ENCODE results near the gene MGAT3. TPM values are rescaled to one million over a fixed set of nuclear protein-coding genes. Genes with fewer than 3 reads are reported as not detected.
A peak's percentile ranks its signal among the peaks of the same experiment; 100 is the strongest.

Gene MGAT3
- total RNA-seq, 1 donor from 2014 or later: 1.2 TPM

DNA sequence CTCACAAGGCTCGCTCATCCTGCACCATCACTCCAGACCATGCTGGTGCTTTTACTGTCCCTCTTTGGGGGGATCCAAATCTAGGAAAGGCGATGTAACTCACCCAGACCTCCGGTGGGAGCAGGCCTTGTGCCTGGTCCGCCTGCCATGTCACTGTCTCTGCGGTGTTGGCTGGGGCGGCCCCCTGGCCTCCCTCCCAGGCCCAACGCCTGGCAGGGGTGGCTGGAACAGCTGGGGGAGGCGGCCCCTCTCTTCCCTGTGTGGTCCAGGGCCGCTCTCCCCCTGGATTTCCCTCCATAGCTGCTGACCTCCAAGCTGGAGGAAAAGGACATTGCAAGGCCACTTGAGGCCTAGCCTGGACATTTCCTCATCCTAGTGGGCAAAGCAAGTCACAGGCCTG, 11.1 kb upstream of the MGAT3 start:
- peaks cover 20% of the 10 kb centered on the region for H3K4me1 Mint-ChIP-seq (ENCODE audit: low read depth)
- H3K27me3 Mint-ChIP-seq (ENCODE audit: insufficient read depth): peaks cover 4% of the 10 kb centered on the region
- no peak for DNase-seq (ENCODE audit: low spot score)
- no peaks in the 10 kb centered on the region for H3K9me3 Mint-ChIP-seq
- intact Hi-C loops (cut with micrococcal nuclease): no loop called here
- H3K36me3 Mint-ChIP-seq (ENCODE audit: low read depth): no peaks in the 10 kb centered on the region
- no peak overlapping the region for H3K27ac Mint-ChIP-seq
- no peak overlapping the region for H3K4me3 Mint-ChIP-seq

GRCh38 chr22:39446239-39446721, 10.5 kb upstream of the MGAT3 start:
- Mint-ChIP-seq H3K9me3 (no peaks in the 10 kb centered on the region), H3K4me1 (ENCODE audit: low read depth) (peaks cover 25% of the 10 kb centered on the region), H3K27ac (peak overlapping the region; percentile 36), H3K36me3 (ENCODE audit: low read depth) (no peaks in the 10 kb centered on the region), H3K27me3 (ENCODE audit: insufficient read depth) (peaks cover under 1% of the 10 kb centered on the region), H3K4me3 (no peak overlapping the region)
- intact Hi-C loops (cut with micrococcal nuclease): no loop called here
- DNase-seq (ENCODE audit: low spot score): no peak

DNA sequence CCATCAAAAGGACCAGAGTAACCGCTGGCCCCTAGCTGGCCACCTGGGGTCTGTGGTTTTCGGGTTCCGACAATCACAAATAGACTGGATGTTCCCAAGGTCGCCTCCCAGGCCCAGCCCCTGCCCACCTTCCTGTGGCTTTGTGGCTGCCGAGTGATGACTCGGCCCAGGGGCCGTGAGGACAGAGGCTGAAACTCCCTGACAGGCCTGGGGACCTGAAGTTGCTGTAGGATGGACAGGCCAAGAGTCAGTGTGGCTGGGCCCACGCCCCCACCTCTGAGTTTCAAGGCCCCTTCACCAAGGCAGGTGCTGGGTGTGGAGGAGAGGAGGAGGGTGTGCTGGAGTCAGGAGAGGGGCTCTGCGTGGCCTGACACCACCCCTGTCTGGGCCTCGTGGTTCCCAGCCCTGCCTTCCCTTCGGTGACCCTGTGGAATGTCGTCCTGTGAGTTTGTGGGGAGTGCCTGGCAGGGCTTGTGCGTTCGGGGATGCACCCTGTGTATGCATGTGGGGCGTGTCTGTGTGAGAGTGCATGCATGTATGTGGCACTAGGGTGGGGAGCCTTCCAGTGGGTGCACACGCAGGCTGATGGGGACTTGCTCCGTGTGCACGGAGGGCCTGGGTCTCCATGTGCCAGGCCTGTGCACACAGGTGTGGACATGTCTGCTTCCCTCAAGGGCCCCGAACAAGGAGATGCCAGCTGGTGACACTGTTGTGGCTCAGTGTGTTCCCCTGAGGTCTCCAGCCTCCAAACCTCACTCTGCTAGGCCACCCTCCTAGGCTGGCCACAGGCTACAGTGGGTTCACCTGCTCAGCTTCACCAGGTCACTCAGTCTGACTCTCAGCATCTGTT, 8.4 kb upstream of the MGAT3 start:
- Mint-ChIP-seq H3K27me3 (ENCODE audit: insufficient read depth) (peaks cover 6% of the 10 kb centered on the region), H3K4me3 (no peak overlapping the region), H3K27ac (no peak overlapping the region), H3K4me1 (ENCODE audit: low read depth) (peaks cover 25% of the 10 kb centered on the region), H3K36me3 (ENCODE audit: low read depth) (no peaks in the 10 kb centered on the region), H3K9me3 (no peaks in the 10 kb centered on the region)
- intact Hi-C loops (cut with micrococcal nuclease): no loop called here
- DNase-seq (ENCODE audit: low spot score): no peak

- DNase-seq (ENCODE audit: low spot score): no peak
- Mint-ChIP-seq H3K9me3 (no peaks in the 10 kb centered on the region), H3K36me3 (ENCODE audit: low read depth) (no peaks in the 10 kb centered on the region), H3K27me3 (ENCODE audit: insufficient read depth) (peaks cover 10% of the 10 kb centered on the region), H3K27ac (no peak overlapping the region), H3K4me1 (ENCODE audit: low read depth) (peaks cover 25% of the 10 kb centered on the region), H3K4me3 (no peak overlapping the region)
- intact Hi-C loops (cut with micrococcal nuclease): no loop called here
Observed at GRCh38 chr22:39449708-39450107, 7.1 kb upstream of the MGAT3 start.

DNA sequence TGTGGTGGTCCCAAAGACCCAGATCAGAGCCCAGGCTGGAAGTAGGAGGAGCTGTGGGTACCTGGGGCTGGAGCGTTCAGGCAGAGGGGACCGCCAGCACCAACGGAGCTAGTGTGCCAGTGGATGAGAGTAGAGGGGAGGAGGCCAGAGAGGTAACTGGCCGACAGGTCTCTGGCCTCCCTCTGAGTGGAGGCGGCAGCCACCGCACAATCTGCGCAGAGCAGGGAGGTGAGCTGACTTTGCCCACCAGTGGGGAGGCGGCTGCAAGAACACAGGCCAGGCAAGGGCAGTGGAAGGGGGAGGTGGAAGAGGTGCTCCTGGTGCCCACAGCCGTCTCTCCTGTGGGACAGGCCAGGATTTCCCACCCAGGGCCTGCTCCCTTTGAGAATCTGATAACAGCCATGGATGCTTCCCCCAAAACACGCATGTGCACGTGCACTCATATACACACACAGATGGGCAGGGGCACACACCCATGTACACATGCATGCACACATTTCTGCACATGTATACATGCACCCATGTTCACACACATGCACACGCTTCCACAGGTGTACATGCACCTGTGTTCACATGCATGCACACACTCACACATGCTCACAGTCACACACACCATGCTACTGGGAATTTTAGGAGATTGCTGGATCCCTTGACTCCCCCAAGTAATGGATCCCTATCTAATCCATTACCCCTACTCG, 6.4 kb upstream of the MGAT3 start:
- no peak for DNase-seq (ENCODE audit: low spot score)
- Mint-ChIP-seq H3K27ac (no peak overlapping the region), H3K27me3 (ENCODE audit: insufficient read depth) (peaks cover 15% of the 10 kb centered on the region), H3K4me3 (no peak overlapping the region), H3K9me3 (no peaks in the 10 kb centered on the region), H3K4me1 (ENCODE audit: low read depth) (peaks cover 25% of the 10 kb centered on the region), H3K36me3 (ENCODE audit: low read depth) (no peaks in the 10 kb centered on the region)
- intact Hi-C loops (cut with micrococcal nuclease): no loop called here

DNA sequence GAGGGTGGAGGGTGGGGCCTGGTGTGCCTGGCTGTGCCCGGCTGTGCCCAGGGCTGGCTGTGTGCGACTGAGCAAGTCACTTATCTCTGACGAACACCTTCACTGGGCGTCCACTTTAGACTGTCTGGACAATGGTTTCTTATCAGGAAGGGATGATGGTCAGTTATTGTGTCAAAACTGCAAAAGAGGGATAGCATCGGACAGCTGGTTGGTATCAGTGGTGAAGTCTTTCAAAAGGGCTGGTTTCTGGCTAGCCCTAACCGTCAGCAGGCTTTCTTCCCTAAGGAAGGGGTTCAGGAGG, 4.1 kb upstream of the MGAT3 start:
- Mint-ChIP-seq H3K9me3 (no peaks in the 10 kb centered on the region), H3K27me3 (ENCODE audit: insufficient read depth) (peaks cover 27% of the 10 kb centered on the region), H3K4me3 (no peak overlapping the region)

GRCh38 chr22:39453765-39454378, 2.9 kb upstream of the MGAT3 start:
- intact Hi-C loops (cut with micrococcal nuclease): no loop called here
- H3K4me3 Mint-ChIP-seq: no peak overlapping the region
- H3K9me3 Mint-ChIP-seq: no peaks in the 10 kb centered on the region
- H3K36me3 Mint-ChIP-seq (ENCODE audit: low read depth): no peaks in the 10 kb centered on the region
- H3K27ac Mint-ChIP-seq: no peak overlapping the region
- DNase-seq (ENCODE audit: low spot score): no peak
- peaks cover 15% of the 10 kb centered on the region for H3K4me1 Mint-ChIP-seq (ENCODE audit: low read depth)
- H3K27me3 Mint-ChIP-seq (ENCODE audit: insufficient read depth): peaks cover 37% of the 10 kb centered on the region

More for the DNA sequence above, 4.1 kb upstream of the MGAT3 start:
- DNase-seq (ENCODE audit: low spot score): no peak
- intact Hi-C loops (cut with micrococcal nuclease): no loop called here
- Mint-ChIP-seq H3K27ac (no peak overlapping the region), H3K36me3 (ENCODE audit: low read depth) (no peaks in the 10 kb centered on the region), H3K4me1 (ENCODE audit: low read depth) (peaks cover 15% of the 10 kb centered on the region)

DNA sequence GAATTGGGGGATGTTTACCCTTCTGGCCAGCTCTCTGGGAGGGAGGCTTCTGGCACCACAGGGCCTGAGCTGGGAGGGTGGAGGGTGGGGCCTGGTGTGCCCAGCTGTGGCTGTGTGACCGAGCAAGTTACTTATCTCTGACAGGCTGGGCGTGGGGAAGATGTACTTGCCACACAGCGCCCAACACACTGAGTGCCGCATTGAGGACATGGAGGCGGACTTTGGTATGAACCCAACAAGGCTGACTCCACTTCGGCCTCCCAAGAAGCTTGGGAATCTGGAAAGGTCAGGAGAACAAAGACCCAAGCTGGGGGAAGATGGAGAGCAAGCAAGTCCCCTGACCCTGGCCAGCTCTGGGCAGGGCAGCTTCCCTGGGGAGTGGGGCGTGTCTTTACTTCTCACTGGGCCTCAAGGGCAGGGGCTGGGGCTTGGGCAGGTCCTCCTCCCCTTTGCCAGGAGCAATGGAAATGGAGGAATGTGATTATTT, 2.4 kb upstream of the MGAT3 start:
- no peak overlapping the region for H3K27ac Mint-ChIP-seq
- H3K36me3 Mint-ChIP-seq (ENCODE audit: low read depth): no peaks in the 10 kb centered on the region
- no peak overlapping the region for H3K4me3 Mint-ChIP-seq
- intact Hi-C loops (cut with micrococcal nuclease): no loop called here
- peaks cover 39% of the 10 kb centered on the region for H3K27me3 Mint-ChIP-seq (ENCODE audit: insufficient read depth)
- H3K9me3 Mint-ChIP-seq: no peaks in the 10 kb centered on the region
- no peak for DNase-seq (ENCODE audit: low spot score)
- H3K4me1 Mint-ChIP-seq (ENCODE audit: low read depth): peaks cover 12% of the 10 kb centered on the region

DNA sequence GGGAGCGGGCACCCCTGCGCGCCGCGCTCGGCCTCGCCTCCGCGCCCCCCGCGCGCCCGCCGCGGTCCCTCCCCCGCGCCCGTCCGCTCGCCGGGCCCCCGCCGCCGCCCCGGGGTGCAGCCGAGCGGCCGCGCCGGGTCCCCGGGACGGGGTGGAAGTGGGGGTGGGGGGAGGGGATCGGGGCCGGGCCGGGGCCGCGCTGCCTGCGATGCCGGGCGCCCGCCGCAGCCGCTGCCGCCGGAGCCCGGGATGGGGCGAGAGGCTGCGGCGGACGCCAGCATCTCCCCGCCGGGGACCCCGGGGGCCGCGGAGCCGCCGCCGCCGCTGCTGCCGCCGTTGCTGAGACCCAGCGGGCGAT, 365 bp downstream of the MGAT3 start:
- no peak for DNase-seq (ENCODE audit: low spot score)
- Mint-ChIP-seq H3K36me3 (ENCODE audit: low read depth) (no peaks in the 10 kb centered on the region), H3K27me3 (ENCODE audit: insufficient read depth) (peaks cover 50% of the 10 kb centered on the region), H3K9me3 (no peaks in the 10 kb centered on the region), H3K4me1 (ENCODE audit: low read depth) (no peaks in the 10 kb centered on the region), H3K27ac (no peak overlapping the region), H3K4me3 (no peak overlapping the region)
- intact Hi-C loops (cut with micrococcal nuclease): no loop called here

GRCh38 chr22:39457556-39458443, 988 bp downstream of the MGAT3 start:
- no peak overlapping the region for H3K27ac Mint-ChIP-seq
- intact Hi-C loops (cut with micrococcal nuclease): no loop called here
- H3K4me3 Mint-ChIP-seq: peak overlapping the region; percentile 69
- H3K4me1 Mint-ChIP-seq (ENCODE audit: low read depth): no peaks in the 10 kb centered on the region
- no peaks in the 10 kb centered on the region for H3K36me3 Mint-ChIP-seq (ENCODE audit: low read depth)
- H3K9me3 Mint-ChIP-seq: no peaks in the 10 kb centered on the region
- no peak for DNase-seq (ENCODE audit: low spot score)
- peaks cover 45% of the 10 kb centered on the region for H3K27me3 Mint-ChIP-seq (ENCODE audit: insufficient read depth)

GRCh38 chr22:39458444-39459083, 1.8 kb downstream of the MGAT3 start:
- Mint-ChIP-seq H3K27me3 (ENCODE audit: insufficient read depth) (peaks cover 45% of the 10 kb centered on the region), H3K36me3 (ENCODE audit: low read depth) (no peaks in the 10 kb centered on the region), H3K27ac (no peak overlapping the region), H3K4me3 (peak overlapping the region; percentile 69), H3K4me1 (ENCODE audit: low read depth) (no peaks in the 10 kb centered on the region), H3K9me3 (no peaks in the 10 kb centered on the region)
- intact Hi-C loops (cut with micrococcal nuclease): no loop called here
- DNase-seq (ENCODE audit: low spot score): no peak

GRCh38 chr22:39459681-39460080, 2.9 kb downstream of the MGAT3 start:
- no peaks in the 10 kb centered on the region for H3K4me1 Mint-ChIP-seq (ENCODE audit: low read depth)
- H3K9me3 Mint-ChIP-seq: no peaks in the 10 kb centered on the region
- intact Hi-C loops (cut with micrococcal nuclease): no loop called here
- H3K36me3 Mint-ChIP-seq (ENCODE audit: low read depth): no peaks in the 10 kb centered on the region
- no peak overlapping the region for H3K27ac Mint-ChIP-seq
- no peak for DNase-seq (ENCODE audit: low spot score)
- H3K27me3 Mint-ChIP-seq (ENCODE audit: insufficient read depth): peaks cover 42% of the 10 kb centered on the region
- no peak overlapping the region for H3K4me3 Mint-ChIP-seq
